Left lung (tissue), 10 donors: Measurements from ENCODE around the gene DNAH3. TPM values are rescaled to one million over a fixed set of nuclear protein-coding genes. Genes with fewer than 3 reads are reported as not detected.
A peak's percentile ranks its signal among the peaks of the same experiment; 100 is the strongest.

Source experiments
- ATAC-seq: fragments of 200-7000 bp; cut with Tn5 transposase; one replicate; pipeline ENCODE4 v1.9.1; 2020; ENCODE audit warnings: moderate library complexity
- DNase-seq, 4 donors: peaks; one replicate each; pipeline ENCODE4 v3.0.0-alpha.2; 2013 to 2020
- H3K27ac ChIP-seq, 2 donors: fragments of 200-600 bp; sonication (generic) in 1 of 2; one replicate each; pipeline versions ENCODE4 v1.5.0 to v1.8.0; 2020 to 2021
- H3K27me3 ChIP-seq, 2 donors: fragments of 200-600 bp; sonication (generic) in 1 of 2; one replicate each; pipeline versions ENCODE4 v1.5.0 to v1.8.0; 2020 to 2021
- H3K36me3 ChIP-seq, 2 donors: fragments of 200-600 bp; sonication (generic) in 1 of 2; one replicate each; pipeline versions ENCODE4 v1.5.0 to v1.8.0; 2020 to 2021
- H3K4me1 ChIP-seq, 2 donors: fragments of 200-600 bp; one replicate each; pipeline ENCODE4 v1.8.0; 2021
- H3K4me3 ChIP-seq, 2 donors: fragments of 200-600 bp; sonication (generic) in 1 of 2; one replicate each; pipeline versions ENCODE4 v1.5.0 to v1.8.0; 2020 to 2021; ENCODE audit warnings: mild to moderate bottlenecking in 1 of 2
- H3K9me3 ChIP-seq, 2 donors: fragments of 200-600 bp; sonication (generic) in 1 of 2; one replicate each; pipeline versions ENCODE4 v1.5.0 to v1.8.0; 2020 to 2021
- CTCF ChIP-seq, 2 donors: fragments of 200-600 bp; sonication (generic) in 1 of 2; IDR thresholded peaks; one replicate each; pipeline versions ENCODE4 v1.5.0 to v1.8.0; 2021; ENCODE audit warnings: antibody characterized with exemption in 2 of 2
- intact Hi-C, 2 donors: fragments of 100-400 bp; cut with DNase I; formaldehyde crosslinking; loops; one replicate each; pipeline versions ENCODE4 v1.11.2 to v1.14.2; 2022
- polyA plus RNA-seq, 6 donors: library from polyadenylated mRNA; unstranded; fragments of 120-200 nt; gene quantifications; one replicate each; pipeline ENCODE4 v1.2.1, GENCODE V29; 2013; ENCODE audit not compliant: insufficient read length in 6 of 6
- total RNA-seq, 2 donors: library from RNA; stranded (reverse); fragmentation: NEBNext Ultra II Directional; extraction: Animal tissue kit (Norgen Biotek cat#: 25700); gene quantifications; one replicate each; pipeline ENCODE4 v1.2.1, GENCODE V29; 2021
- donor health status: DM: no; HTN: yes; CAD: no.
- donor health status: DM: no; HTN: no; CAD: no.

Gene DNAH3
- total and polyA plus RNA-seq, 8 donors: 0.88 to 6.4 (median 3.2) TPM; not detected in 1

DNA sequence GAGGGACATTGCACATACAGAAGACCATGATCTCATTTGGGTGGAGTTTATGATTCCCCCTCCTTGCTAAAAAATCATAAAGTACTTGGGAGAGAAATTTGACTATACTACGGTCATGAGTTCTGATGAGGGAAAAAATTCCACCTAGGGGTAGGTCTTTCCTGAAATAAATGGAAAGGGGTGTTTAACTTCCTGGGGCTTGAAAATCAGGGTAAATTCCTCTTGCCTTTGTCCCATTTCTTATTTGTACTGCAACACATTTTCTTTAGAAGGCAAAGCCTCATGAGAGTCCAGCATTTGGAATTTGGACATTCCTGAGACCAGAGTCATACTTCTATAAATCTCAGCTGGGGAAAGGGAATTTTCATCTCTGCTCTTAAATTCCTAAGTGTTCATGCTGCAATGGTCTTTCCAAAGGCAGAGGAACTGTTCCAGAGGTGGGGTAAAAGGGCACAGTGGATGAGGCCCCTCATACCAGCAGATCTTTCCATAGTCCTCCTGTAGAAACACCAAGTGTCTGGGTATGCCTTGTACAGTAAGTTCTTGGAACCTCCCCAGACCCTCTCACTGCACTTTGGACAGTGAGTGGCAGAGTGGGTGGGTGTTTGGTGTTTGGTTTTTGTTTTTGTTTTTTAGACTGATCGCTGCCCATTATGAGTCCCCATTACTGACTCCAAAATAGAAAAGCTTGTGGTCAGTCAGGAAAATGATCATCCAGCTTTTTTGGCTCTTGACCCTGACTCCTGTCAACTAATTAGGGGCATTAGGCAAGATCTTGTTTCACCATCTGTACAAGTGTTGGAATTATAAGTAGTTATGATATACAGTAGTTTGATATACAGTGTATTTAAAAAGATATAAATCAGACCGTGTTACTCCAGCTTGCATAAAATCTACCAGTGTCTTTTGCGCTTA lies 244.0 kb downstream of the DNAH3 start:
- peaks cover 56 to 99% of the 10 kb centered on the region in 2 donors for H3K4me1 ChIP-seq
- H3K36me3 ChIP-seq: no peaks in the 10 kb centered on the region
- peak in 1 of 4 donors; percentile 29 for DNase-seq
- no peak for TF ChIP-seq CTCF (IDR thresholded peaks at IDR 0.05)
- intact Hi-C loops: no loop called here
- H3K27ac ChIP-seq: peak overlapping the region; percentile 97 to 98
- ATAC-seq: peak; percentile 32
- no peak overlapping the region for H3K4me3 ChIP-seq
- H3K9me3 ChIP-seq: no peaks in the 10 kb centered on the region
- H3K27me3 ChIP-seq: no peaks in the 10 kb centered on the region

GRCh38 chr16:20905576-20905975 lies 245.1 kb downstream of the DNAH3 start:
- no peaks in the 10 kb centered on the region for H3K27me3 ChIP-seq
- intact Hi-C loops: no loop called here
- no peaks in the 10 kb centered on the region for H3K9me3 ChIP-seq
- H3K27ac ChIP-seq: peak overlapping the region; percentile 97 to 98
- no peak for TF ChIP-seq CTCF (IDR thresholded peaks at IDR 0.05)
- H3K4me3 ChIP-seq: no peak overlapping the region
- H3K36me3 ChIP-seq: no peaks in the 10 kb centered on the region
- no peak for ATAC-seq
- DNase-seq: no peak
- H3K4me1 ChIP-seq: peaks cover 48 to 91% of the 10 kb centered on the region in 2 donors

GRCh38 chr16:20904507-20905081 lies 246.1 kb downstream of the DNAH3 start:
- H3K4me3 ChIP-seq: no peak overlapping the region
- no peak for DNase-seq
- no peak for TF ChIP-seq CTCF (IDR thresholded peaks at IDR 0.05)
- H3K27me3 ChIP-seq: no peaks in the 10 kb centered on the region
- H3K4me1 ChIP-seq: peaks cover 45 to 81% of the 10 kb centered on the region in 2 donors
- ATAC-seq: no peak
- no peaks in the 10 kb centered on the region for H3K9me3 ChIP-seq
- H3K36me3 ChIP-seq: no peaks in the 10 kb centered on the region
- peak overlapping the region; percentile 97 to 98 for H3K27ac ChIP-seq
- intact Hi-C loops: no loop called here

- no peaks in the 10 kb centered on the region for H3K36me3 ChIP-seq
- no peaks in the 10 kb centered on the region for H3K9me3 ChIP-seq
- no peaks in the 10 kb centered on the region for H3K27me3 ChIP-seq
- intact Hi-C loops: no loop called here
- no peak for TF ChIP-seq CTCF (IDR thresholded peaks at IDR 0.05)
- H3K4me1 ChIP-seq: peaks cover 45 to 82% of the 10 kb centered on the region in 2 donors
- ATAC-seq (no peak), DNase-seq (no peak)
- peak overlapping the region; percentile 97 to 98 for H3K27ac ChIP-seq
- H3K4me3 ChIP-seq: no peak overlapping the region
Measured at GRCh38 chr16:20903899-20904506, 246.6 kb downstream of the DNAH3 start.
